Fibroblast of skin of back (primary cell): Measurements from ENCODE around the gene LAMTOR2.

Experiments used
- DNase-seq: peaks from one replicate; pipeline ENCODE4 v3.0.0-alpha.2; 2013

Gene LAMTOR2

GRCh38 chr1:156099282-156099681 lies 44.7 kb downstream of the LAMTOR2 start:
- no peak for DNase-seq

- no peak for DNase-seq
Observed at GRCh38 chr1:156100205-156100995, 45.8 kb downstream of the LAMTOR2 start.

- no peak for DNase-seq
Observed at GRCh38 chr1:156101880-156102279, 47.3 kb downstream of the LAMTOR2 start.

- DNase-seq: peak; percentile 74
Observed at GRCh38 chr1:156102633-156103511, 48.3 kb downstream of the LAMTOR2 start.

- DNase-seq: peak; percentile 88
Observed at GRCh38 chr1:156103521-156103947, 49.0 kb downstream of the LAMTOR2 start.

GRCh38 chr1:156104065-156104810 lies 49.7 kb downstream of the LAMTOR2 start:
- DNase-seq: peak; percentile 89

GRCh38 chr1:156104861-156105832 lies 50.6 kb downstream of the LAMTOR2 start:
- peak; percentile 71 for DNase-seq

- DNase-seq: peak; percentile 77
Observed at GRCh38 chr1:156106624-156107488, 52.3 kb downstream of the LAMTOR2 start.

GRCh38 chr1:156108057-156108456 lies 53.5 kb downstream of the LAMTOR2 start:
- no peak for DNase-seq
